ENCODE data around the gene UTY.

Gene UTY

DNA sequence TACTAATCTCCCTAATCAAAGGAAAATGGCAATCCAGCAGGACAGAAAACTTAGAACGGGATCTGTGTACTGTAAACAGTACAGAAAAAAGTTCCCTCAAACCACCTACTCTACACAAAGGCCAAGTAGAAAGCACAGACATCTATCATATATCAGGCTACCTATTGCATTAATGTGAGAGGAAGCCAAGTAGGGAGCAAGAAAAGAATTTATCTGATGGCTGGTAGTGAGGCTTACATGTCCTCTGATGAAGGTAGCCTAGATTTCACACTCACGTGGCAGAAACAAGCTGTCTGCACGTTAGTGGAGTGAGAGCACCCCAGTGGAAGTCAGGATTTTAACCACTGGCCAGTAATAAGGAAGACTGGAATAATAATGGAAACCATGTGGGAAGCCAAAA lies 28.3 kb downstream of the UTY start:
- Histone ChIP-seq H3K4me3 (ENCODE audit: low read depth, low read length, poor library complexity, severe bottlenecking) (no peak overlapping the region), H3K9me3 (ENCODE audit: low read length) (no peaks in the 10 kb centered on the region), H2AFZ (ENCODE audit: low read length) (no peak overlapping the region), H4K20me1 (ENCODE audit: insufficient read depth, low read length) (no peaks in the 10 kb centered on the region), H3K79me2 (ENCODE audit: insufficient read depth, low read length) (peaks cover 22% of the 10 kb centered on the region), H3F3A (ENCODE audit: insufficient read depth, low read length) (no peaks in the 10 kb centered on the region), H3K9ac (ENCODE audit: low read length) (no peak overlapping the region), H3K36me3 (ENCODE audit: insufficient read depth, low read length) (peaks cover 43% of the 10 kb centered on the region), H3K27ac (ENCODE audit: low read depth, low read length, poor library complexity, severe bottlenecking) (no peak overlapping the region), H3K4me1 (ENCODE audit: insufficient read depth, low read length, severe bottlenecking) (no peaks in the 10 kb centered on the region), H3K4me2 (ENCODE audit: low read length) (no peak overlapping the region), H3K9me2 (ENCODE audit: low read depth, low read length) (no peaks in the 10 kb centered on the region), H3K27me3 (ENCODE audit: insufficient read depth, low read length) (no peaks in the 10 kb centered on the region)
- TF ChIP-seq CTCF (IDR thresholded peaks at IDR 0.05; ENCODE audit: low read length) (no peak), EZH2 (IDR thresholded peaks at IDR 0.05; ENCODE audit: borderline replicate concordance, low read length) (no peak)

DNA sequence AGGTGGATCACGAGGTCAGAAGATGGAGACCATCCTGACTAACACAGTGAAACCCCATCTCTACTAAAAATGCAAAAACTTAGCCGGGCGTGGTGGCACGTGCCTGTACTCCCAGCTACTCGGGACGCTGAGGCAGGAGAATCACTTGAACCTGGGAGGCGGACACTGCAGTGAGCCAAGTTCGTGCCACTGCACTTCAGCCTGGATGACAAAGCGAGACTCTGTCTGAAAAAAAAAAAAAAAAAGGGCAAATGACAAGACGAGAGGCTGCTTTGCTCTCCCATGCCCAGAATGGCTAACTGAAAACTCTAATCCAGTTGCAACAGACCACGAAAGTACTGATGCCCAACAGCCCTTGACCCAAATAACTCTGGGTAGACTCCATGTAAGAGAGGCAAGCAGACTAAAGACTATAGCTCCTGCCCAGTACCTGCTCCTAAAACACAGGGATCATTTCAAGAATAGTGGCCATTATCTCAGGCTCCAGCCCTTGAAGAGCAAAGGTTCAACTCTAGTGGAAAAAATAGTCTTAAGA lies 29.2 kb downstream of the UTY start:
- TF ChIP-seq CTCF (IDR thresholded peaks at IDR 0.05; ENCODE audit: low read length) (no peak), EZH2 (IDR thresholded peaks at IDR 0.05; ENCODE audit: borderline replicate concordance, low read length) (no peak)
- H3K9me2 ChIP-seq (ENCODE audit: low read depth, low read length), result no peaks in the 10 kb centered on the region
- no peak overlapping the region for H2AFZ ChIP-seq (ENCODE audit: low read length)
- H3K4me1 ChIP-seq (ENCODE audit: insufficient read depth, low read length, severe bottlenecking), result no peaks in the 10 kb centered on the region
- H3K27ac ChIP-seq (ENCODE audit: low read depth, low read length, poor library complexity, severe bottlenecking), result no peak overlapping the region
- H3K36me3 ChIP-seq (ENCODE audit: insufficient read depth, low read length), result peaks cover 46% of the 10 kb centered on the region
- H3K9ac ChIP-seq (ENCODE audit: low read length), result no peak overlapping the region
- no peaks in the 10 kb centered on the region for H3K9me3 ChIP-seq (ENCODE audit: low read length)
- no peak overlapping the region for H3K4me3 ChIP-seq (ENCODE audit: low read depth, low read length, poor library complexity, severe bottlenecking)
- H4K20me1 ChIP-seq (ENCODE audit: insufficient read depth, low read length), result no peaks in the 10 kb centered on the region
- no peaks in the 10 kb centered on the region for H3F3A ChIP-seq (ENCODE audit: insufficient read depth, low read length)
- H3K27me3 ChIP-seq (ENCODE audit: insufficient read depth, low read length), result no peaks in the 10 kb centered on the region
- peaks cover 13% of the 10 kb centered on the region for H3K79me2 ChIP-seq (ENCODE audit: insufficient read depth, low read length)
- no peak overlapping the region for H3K4me2 ChIP-seq (ENCODE audit: low read length)

DNA sequence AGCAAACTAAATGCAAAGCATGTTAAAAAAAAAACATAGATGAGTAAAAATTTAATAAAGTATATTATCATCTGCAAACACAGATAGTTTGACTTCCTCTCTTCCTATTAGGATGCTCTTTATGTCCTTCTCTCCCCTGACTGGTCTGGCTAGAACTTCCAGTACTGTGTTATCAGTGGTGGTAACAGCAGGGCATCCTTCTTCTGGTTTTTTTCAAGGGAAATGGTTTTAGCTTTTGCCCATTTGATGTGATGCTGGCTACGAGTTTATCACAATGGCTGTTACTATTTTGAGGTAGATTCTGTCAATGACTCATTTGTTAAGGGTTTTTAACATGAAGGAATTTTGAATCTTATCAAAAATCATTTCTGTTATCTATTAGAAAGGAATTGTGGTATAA lies 34.3 kb downstream of the UTY start:
- Histone ChIP-seq H3F3A (ENCODE audit: insufficient read depth, low read length) (no peaks in the 10 kb centered on the region), H3K4me3 (ENCODE audit: low read depth, low read length, poor library complexity, severe bottlenecking) (no peak overlapping the region), H3K9ac (ENCODE audit: low read length) (no peak overlapping the region), H3K4me1 (ENCODE audit: insufficient read depth, low read length, severe bottlenecking) (no peaks in the 10 kb centered on the region), H2AFZ (ENCODE audit: low read length) (no peak overlapping the region), H3K36me3 (ENCODE audit: insufficient read depth, low read length) (peaks cover 65% of the 10 kb centered on the region), H3K27ac (ENCODE audit: low read depth, low read length, poor library complexity, severe bottlenecking) (no peak overlapping the region), H3K79me2 (ENCODE audit: insufficient read depth, low read length) (no peaks in the 10 kb centered on the region; the same call in 1 of the 2 replicates), H3K4me2 (ENCODE audit: low read length) (no peak overlapping the region), H4K20me1 (ENCODE audit: insufficient read depth, low read length) (no peaks in the 10 kb centered on the region), H3K9me2 (ENCODE audit: low read depth, low read length) (no peaks in the 10 kb centered on the region), H3K27me3 (ENCODE audit: insufficient read depth, low read length) (no peaks in the 10 kb centered on the region), H3K9me3 (ENCODE audit: low read length) (no peaks in the 10 kb centered on the region)
- no peak for TF ChIP-seq EZH2 (IDR thresholded peaks at IDR 0.05; ENCODE audit: borderline replicate concordance, low read length)
- TF ChIP-seq CTCF (IDR thresholded peaks at IDR 0.05; ENCODE audit: low read length), result no peak
